GM19238 (cell line): Measurements from ENCODE around the gene SPDYE2.
"Not testable (repeated sequence)": the region's sequence is repeated elsewhere in the genome, so short reads cannot be mapped to it uniquely, and the experiment has no call there.

Experiments used
- DNase-seq: peaks from one replicate; pipeline ENCODE4 v3.0.0; 2011; ENCODE audit warnings: low spot score; ENCODE audit not compliant: insufficient read length

Gene SPDYE2

GRCh38 chr7:102535062-102535615, 15.9 kb upstream of the SPDYE2 start:
- DNase-seq = not testable (repeated sequence)

DNA sequence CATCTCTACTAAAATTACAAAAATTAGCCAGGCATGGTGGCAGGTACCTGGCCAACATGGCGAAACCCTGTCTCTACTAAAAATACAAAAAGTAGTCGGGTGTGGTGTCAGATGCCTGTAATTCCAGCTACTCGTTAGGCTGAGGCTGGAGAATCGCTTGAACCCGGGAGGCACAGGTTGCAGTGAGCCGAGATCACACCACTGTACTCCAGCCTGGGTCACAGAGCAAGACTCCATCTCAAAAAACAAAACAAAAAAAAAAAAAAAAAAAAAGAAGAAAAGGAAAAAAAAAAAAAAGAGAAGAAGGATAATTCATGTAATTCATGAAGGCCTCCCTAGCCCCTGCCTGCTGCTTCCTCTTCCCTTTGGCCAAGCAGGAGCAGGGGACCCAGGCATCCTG, 10.4 kb upstream of the SPDYE2 start:
- DNase-seq = not testable (repeated sequence)

DNA sequence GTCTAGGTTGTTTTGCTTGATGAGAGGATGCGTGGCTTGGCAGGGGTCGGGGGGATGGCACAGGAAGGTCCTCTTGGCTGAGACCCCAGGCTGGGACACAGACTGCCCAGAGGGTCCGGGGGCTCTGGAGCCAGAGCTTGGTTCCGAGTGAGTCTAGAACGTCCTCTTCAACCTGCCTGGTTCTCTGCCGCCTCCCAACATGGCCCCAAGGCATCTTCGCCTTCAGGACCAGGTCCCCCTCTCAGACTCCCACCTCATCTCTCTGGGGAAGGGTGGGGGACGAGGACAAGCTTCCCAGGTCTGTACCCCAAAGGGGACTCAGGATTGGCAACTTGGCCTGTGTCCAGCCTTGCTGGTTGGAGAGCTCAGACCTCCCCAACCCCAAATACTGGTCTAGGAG, 8.9 kb upstream of the SPDYE2 start:
- DNase-seq = not testable (repeated sequence)

- not testable (repeated sequence) for DNase-seq
Observed at GRCh38 chr7:102542771-102543170, 8.3 kb upstream of the SPDYE2 start.

GRCh38 chr7:102543596-102543995, 7.4 kb upstream of the SPDYE2 start, which contains the start of gene UPK3BL2:
Gene UPK3BL2 (minus strand): TSS chr7:102543696. CDS start chr7:102543636, 60 bp downstream.
- not testable (repeated sequence) for DNase-seq

DNA sequence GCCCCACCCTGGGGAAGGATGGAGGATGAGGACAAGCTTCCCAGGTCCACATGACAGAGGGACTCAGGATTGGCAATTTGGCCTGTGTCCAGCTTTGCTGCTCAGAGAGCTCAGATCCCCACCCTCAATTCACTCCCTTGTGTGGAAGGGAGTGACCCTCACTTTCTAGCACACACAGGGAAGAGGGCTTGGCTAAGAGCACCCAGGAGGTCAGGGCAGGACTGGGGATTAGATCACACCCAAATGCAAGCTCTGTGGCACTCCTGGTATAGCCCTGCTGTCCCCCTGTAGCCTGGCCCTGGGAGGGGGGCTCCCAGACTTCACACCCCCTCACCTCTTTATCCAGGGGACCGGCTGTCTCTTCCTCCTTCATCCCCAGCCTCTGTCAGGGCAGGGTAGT, 6.7 kb upstream of the SPDYE2 start:
- not testable (repeated sequence) for DNase-seq

GRCh38 chr7:102545288-102545687, 5.7 kb upstream of the SPDYE2 start:
- DNase-seq = not testable (repeated sequence)

GRCh38 chr7:102546353-102546752, 4.7 kb upstream of the SPDYE2 start:
- DNase-seq = not testable (repeated sequence)

- DNase-seq = not testable (repeated sequence)
Observed at GRCh38 chr7:102568620-102569019, 17.6 kb downstream of the SPDYE2 start.

GRCh38 chr7:102572261-102573239, 21.5 kb downstream of the SPDYE2 start, which contains the start of gene POLR2J3:
Gene POLR2J3 (minus strand): TSS chr7:102572583. CDS start chr7:102572521, 62 bp downstream.
- DNase-seq = not testable (repeated sequence)

- not testable (repeated sequence) for DNase-seq
Observed at GRCh38 chr7:102574607-102575006, 23.6 kb downstream of the SPDYE2 start.

DNA sequence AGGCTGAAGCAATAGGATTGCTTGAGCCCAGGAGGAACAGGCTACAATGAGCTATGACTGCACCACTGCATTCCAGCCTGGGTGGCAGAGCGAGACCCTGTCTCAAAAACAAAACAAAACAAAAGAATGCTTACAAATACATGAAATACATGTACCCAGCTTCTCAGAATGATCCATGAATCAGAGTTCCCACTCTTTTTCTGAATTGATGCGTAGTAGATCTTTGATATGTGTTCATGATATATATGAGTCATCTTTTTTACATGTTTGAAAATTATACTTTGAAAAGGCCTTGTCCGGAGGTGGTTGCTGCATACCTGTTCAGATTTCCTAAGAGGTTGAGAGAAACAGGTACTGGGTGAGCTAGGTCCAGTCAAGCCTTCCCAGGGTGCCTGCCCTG, 25.3 kb downstream of the SPDYE2 start:
- not testable (repeated sequence) for DNase-seq

DNA sequence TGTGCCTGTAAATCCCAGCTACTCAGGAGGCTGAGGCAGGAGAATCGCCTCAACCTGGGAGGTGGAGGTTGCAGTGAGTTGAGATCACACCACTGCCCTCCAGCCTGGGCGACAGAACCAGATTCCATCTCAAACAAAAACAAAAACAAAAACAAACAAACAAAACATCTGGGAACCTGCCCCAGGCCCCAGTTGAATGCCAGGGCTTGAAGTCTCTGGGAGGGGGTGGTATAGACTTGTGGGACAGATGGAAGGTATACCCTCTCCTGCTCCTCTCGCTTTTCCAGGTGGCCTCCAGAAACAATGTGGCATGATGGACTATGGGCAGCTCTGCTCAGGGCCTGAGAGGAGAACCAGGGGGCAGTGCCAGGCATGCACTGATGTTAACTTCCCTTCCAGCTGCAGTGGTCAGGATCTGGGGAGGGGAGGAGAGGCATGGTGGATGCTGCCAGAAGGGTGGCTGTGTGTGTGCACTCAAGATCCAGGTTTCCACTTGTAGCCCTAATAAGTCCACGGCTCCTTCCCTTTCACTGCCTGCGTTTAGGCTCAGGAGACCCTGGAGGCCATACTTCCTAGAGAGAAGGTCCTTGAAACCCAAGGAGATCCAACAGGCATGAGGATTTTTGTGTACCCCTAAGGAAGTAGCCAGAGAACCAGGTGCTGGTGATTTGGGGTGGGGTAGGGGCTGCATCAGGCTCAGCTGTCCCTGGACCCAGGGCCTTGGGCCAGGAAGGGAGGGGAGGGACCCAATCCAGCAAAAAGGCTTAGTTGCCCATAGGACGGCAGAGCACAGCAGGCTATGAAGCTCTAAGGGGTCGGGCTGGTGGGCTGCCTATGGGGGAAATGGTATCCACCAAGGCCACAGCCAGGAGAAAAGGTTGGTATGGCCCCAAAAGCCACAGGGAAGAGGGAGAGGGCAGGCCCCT, 26.6 kb downstream of the SPDYE2 start:
- not testable (repeated sequence) for DNase-seq

- DNase-seq = not testable (repeated sequence)
Observed at GRCh38 chr7:102578486-102578885, 27.5 kb downstream of the SPDYE2 start.

GRCh38 chr7:102581722-102582121, 30.7 kb downstream of the SPDYE2 start:
- not testable (repeated sequence) for DNase-seq

DNA sequence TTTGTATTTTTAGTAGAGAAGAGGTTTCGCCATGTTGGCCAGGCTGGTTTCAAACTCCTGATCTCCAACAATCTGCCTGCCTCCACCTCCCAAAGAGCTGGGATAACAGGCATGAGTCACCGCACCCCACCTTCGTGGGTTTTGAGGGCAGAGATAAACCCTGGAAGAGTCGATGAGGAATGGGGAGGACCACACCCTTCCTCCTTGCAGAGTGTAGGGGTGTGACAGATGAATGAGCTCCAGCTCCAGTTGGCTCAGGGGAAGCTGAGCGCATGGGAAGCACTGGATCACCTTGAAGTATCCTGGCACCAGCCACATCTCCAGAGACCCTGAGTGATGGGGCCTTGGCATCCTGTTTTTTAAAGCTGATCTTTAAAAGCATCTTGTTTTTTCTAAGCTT, 32.5 kb downstream of the SPDYE2 start:
- not testable (repeated sequence) for DNase-seq

- DNase-seq = not testable (repeated sequence)
Observed at GRCh38 chr7:102589857-102590256, 38.8 kb downstream of the SPDYE2 start.

DNA sequence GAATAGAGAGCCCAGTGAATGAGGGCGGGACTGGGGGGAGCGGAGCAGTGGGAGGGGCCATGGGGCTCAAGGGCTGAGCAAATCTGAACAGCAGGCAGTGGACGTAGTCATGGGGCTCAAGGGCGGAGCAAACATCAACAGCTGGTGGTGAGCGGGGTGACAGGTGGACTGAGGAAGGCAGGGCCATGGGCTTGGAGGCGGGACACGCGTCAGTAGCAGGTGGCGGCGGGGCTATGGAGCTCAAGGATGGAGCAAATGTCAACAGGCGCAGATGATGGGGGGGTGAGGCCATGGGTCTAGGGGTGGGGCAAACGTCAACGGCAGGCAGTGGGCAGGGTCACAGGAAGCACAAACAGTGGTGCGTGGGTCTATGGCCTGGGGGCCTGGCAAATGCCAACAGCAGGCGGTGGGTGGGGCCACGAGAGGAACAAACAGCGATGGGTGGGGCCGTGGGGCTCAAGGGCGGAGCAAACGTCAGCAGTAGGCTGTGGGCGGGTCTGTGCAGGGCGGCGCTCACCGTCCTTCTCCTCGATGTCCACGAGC, 41.5 kb downstream of the SPDYE2 start:
- not testable (repeated sequence) for DNase-seq

DNA sequence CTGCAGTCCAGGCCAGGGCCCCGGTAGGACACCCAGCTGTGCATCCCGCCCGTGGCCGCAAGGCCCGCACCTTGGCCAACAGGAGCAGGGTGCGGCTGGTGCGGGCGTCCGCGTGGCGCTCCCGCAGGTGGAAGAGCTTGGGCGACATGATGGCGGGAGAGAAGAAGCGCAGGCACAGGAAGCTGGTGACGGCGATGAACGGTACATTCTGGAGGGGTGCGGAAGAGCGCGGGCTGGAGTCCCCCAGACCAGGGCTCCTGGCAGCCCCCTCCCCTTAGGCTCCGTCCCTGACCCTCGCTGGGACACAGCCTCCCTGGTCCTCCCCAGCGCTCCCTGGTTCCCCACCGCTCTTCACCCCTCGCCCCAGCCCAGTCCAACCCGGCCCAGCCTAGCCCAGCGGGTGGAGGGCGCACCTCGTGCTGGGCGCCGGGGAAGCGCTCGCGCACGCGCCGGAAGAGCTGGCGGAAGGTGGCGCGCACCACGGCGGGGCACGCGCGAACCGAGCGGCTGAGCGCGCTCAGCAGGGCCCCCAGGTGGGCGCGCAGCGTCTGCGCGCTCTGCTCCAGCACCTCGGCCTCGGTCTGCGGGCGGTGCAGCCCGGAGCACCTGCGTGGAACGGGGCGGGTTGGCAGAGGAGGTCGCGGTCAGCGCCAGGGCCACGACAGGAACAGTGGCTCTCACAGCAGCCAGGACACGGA, 42.8 kb downstream of the SPDYE2 start:
- DNase-seq = not testable (repeated sequence)

- DNase-seq = not testable (repeated sequence)
Observed at GRCh38 chr7:102596036-102596435, 45.0 kb downstream of the SPDYE2 start.
